ENCODE results near the gene FKRP.

DNA sequence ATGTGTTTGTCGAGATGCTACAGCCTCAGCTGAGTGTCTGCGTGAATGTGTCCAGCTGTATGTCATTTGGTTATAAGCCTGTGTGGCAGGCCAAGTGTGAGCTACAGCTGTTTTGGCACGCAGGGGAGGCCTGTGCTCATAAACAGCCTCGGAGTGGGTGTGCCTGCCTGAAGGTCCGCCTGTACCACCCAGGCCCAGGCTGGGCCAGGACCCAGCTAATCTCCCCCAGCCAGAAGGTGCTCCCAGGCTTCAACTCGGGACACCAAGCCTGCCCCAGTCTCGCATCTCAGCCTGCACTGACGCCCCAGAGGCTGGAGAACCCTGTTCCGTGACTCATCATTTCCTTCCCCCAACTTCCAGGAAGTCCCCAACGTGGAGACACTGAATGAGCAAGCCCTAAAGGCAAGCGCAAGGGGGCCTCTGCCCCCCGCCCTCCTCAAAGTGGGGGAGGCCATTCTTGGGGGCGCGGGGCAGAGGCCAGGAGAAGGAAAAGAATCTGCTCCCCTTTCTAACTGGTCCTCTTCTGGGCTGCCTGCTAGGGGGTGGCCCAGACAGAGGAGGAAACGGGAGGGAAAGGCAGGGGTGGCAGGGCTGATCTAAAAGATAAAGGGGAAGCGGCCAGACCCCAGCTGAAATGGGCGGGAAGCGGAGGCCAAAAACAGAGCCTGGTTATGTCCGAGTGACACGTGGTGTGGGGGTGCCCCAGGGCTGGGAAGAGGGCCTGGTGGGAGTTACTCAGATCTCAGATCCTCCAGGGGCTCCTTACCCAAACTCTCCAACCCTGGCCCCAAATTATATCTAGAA is 40.6 kb downstream of the FKRP start:
- TF ChIP-seq CTCF (conservative IDR thresholded peaks at IDR 0.05 in 1 of 2, IDR thresholded peaks at IDR 0.05 in 1 of 2; ENCODE audit: low read depth in 1 of 2, low read length in 2 of 2) = no peak
- no peak for TF ChIP-seq EZH2 (IDR thresholded peaks at IDR 0.05; ENCODE audit: low read length, missing control alignments)
